Measurements from ENCODE around the gene PPARA. TPM values are rescaled to one million over a fixed set of nuclear protein-coding genes. Genes with fewer than 3 reads are reported as not detected.

The PPARA gene
- total RNA-seq, 1 experiment from 2014 or later: 14.5 TPM

DNA sequence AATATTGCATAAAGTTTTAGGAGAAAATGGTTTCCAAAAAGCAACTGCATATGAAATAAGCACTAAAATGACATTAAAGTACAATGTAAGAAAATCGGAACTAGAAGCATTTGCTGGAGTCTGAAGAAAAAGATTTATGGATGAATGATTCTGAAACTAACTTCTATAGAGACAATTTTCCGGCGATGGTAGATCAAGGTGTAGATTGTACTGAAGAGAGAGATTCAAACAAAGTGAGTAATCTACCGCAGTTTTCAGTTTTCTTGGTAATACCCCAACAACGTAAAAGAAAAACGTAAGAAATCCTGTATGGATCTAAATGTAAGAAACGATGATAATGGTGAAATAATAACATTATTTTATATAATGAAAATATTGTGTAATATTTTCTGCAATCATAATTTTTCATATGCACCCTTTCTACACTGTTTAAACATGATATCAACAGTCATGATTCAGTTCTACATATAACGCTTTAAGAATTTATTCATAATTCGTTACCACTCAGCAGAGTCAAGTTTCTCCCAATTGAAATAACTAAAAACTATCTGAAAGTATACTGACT, 101.6 kb downstream of the PPARA start:
- Histone ChIP-seq H3K79me2 (ENCODE audit: insufficient read depth, low read length) (peaks cover 20% of the 10 kb centered on the region), H3K27ac (ENCODE audit: low read depth, low read length) (no peak overlapping the region), H4K20me1 (ENCODE audit: insufficient read depth) (no peaks in the 10 kb centered on the region), H3K9ac (ENCODE audit: low read length) (no peak overlapping the region), H2AFZ (ENCODE audit: low read depth, low read length, poor library complexity, severe bottlenecking) (no peak overlapping the region), H3K4me1 (ENCODE audit: control insufficient read depth in 1 of 2, insufficient read depth in 2 of 2, low read length in 2 of 2) (peaks cover 5 to 20% of the 10 kb centered on the region in 2 experiments; a peak in 3 of 4 replicates), H3K9me2 (ENCODE audit: insufficient read depth) (no peaks in the 10 kb centered on the region), H3K4me3 (replicated peaks in 1 of 2; ENCODE audit: low read depth in 1 of 2, low read length in 2 of 2) (no peak overlapping the region), H3K4me2 (ENCODE audit: low read length) (peak overlapping the region; percentile 99), H3K36me3 (ENCODE audit: control insufficient read depth in 1 of 2, insufficient read depth in 2 of 2, low read length in 2 of 2) (no peaks in the 10 kb centered on the region), H3K9me3 (ENCODE audit: control insufficient read depth in 1 of 2, insufficient read depth in 1 of 2, low read depth in 1 of 2, low read length in 2 of 2) (no peaks in the 10 kb centered on the region), H3K27me3 (ENCODE audit: insufficient read depth, low read length) (no peaks in the 10 kb centered on the region)
- no peak for ATAC-seq
- DNase-seq (ENCODE audit: low read depth, low spot score): no peak
- intact Hi-C loops (cut with micrococcal nuclease): no loop called here
- ChIA-PET POLR2A (no interaction called here), CTCF (no interaction called here), RAD21 (ENCODE audit: low non-redundant PET in 1 of 2, low total read pairs in 2 of 2, uncharacterized antibody in 2 of 2, unreplicated experiment in 2 of 2) (no interaction called here)
- no TSS peak for BruUV-seq (replicated peaks)
- TF ChIP-seq FOSL1 (IDR thresholded peaks at IDR 0.05; ENCODE audit: low read depth) (no peak), EZH2phosphoT487 (IDR thresholded peaks at IDR 0.05; ENCODE audit: borderline replicate concordance) (no peak), CTCF (IDR thresholded peaks at IDR 0.05 in 2 of 3, conservative IDR thresholded peaks at IDR 0.05 in 1 of 3; ENCODE audit: borderline replicate concordance in 1 of 3, insufficient read depth in 1 of 3, low read depth in 2 of 3, low read length in 2 of 3) (no peak), ELF1 (IDR thresholded peaks at IDR 0.05; ENCODE audit: borderline replicate concordance, low read depth) (no peak), EGR1 (IDR thresholded peaks at IDR 0.05; ENCODE audit: low read depth) (no peak), CEBPB (IDR thresholded peaks at IDR 0.05; ENCODE audit: low read depth) (no peak), CBX3 (IDR thresholded peaks at IDR 0.05; ENCODE audit: low read depth) (no peak), SP1 (IDR thresholded peaks at IDR 0.05; ENCODE audit: low read depth) (no peak), ZFX (IDR thresholded peaks at IDR 0.05) (no peak)
